ENCODE measurements around the gene ERN1.

The ERN1 gene

DNA sequence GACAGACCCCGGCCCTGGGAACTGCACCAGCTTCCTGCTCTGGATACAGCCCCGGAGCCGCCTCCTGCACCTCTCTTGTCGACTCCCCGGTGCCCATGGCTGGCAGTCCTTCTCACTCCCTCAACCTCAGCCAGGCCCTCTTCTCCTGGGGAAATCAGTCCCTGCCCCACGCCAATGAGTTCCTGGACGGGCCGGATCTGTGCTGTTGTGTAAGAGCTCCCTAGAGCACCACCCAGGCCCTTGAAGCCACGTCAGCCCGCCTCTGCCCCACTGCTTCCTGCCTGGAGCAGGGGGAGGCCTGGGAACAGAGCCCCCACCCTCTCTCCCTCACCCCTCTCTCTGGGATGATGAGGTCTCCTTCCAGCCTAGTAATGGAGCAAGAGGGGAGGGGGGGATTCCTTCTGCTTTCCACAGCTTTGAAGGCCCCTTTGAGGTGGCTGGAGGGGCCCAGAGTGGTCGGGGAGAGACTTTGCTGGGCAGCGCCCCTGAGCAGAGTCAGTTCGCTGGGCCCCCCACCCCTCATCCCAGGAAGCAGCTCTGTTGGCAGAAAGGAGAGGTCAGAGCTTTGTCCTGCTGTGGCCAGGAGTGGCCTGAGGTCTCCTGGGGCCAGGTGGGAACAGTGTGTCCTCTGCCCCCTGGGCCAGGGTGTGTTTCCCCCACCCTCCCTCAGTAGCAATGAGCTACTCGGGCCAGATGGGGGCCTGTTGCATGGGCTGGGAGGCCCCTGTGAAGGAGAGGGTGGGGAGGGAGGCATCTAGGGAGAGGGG, 128.0 kb downstream of the ERN1 start:
- DNase-seq: no peak

DNA sequence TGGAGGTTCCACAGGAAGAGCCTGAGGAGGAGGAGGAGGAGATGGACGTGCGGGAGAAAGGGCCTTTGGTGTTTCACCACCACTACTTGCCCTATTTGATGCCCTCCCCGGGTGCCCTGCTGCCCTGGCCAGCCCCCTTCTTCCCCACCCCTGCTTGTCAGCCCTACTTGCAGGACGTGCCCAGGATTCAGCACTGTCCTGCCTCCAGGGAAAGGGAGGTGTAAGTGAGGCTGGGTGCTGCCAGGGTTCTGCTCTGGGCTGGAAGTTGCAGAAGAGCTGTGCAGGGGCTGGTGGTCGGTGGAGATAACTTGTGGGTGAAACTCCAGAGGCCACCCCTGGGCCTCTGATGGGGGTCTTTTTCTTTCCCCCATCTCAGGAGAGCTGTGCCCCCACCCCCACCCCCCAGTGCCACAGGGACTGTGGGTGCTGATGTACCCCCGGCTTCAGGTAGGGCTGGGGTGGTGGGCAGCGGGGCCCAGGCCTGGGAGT, 128.8 kb downstream of the ERN1 start:
- DNase-seq: no peak

DNA sequence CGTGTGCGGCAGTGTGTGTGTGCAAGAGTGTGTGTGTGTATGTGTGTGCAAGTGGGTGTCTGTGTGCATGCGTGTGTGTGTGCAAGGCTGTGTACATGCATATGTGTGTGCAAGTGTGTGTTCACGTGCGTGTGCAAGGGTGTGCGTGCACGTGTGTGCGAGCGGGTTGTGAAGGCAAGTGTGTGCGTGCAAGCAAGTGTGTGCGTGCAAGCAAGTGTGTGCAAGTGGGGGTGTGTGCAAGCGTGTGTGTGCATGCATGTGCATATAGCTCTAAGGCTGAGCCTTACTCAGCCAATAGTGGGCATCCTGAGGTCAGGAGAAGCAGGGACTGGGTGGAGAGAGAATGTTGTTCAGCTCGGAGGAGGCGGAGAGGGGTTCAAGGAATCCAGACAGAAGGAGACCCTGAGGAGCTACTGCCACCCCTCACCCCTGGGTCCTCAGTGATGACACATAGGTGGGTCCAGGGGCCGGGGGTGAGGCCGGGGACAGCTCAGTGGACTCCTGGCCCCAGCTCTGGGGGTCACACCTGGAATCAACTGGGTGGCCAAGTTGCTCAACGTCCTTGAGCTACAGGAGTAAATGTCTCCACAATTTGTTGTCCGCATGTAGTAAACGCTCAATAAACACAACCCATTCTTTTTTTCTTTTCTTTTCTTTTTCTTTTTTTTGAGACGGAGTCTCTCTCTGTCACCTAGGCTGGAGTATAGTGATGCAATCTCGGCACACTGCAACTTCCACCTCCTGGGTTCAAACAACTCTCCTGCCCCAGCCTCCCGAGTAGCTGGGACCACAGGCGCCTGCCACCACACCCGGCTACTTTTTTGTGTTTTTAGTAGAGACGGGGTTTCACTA, 130.0 kb downstream of the ERN1 start:
- DNase-seq: no peak

DNA sequence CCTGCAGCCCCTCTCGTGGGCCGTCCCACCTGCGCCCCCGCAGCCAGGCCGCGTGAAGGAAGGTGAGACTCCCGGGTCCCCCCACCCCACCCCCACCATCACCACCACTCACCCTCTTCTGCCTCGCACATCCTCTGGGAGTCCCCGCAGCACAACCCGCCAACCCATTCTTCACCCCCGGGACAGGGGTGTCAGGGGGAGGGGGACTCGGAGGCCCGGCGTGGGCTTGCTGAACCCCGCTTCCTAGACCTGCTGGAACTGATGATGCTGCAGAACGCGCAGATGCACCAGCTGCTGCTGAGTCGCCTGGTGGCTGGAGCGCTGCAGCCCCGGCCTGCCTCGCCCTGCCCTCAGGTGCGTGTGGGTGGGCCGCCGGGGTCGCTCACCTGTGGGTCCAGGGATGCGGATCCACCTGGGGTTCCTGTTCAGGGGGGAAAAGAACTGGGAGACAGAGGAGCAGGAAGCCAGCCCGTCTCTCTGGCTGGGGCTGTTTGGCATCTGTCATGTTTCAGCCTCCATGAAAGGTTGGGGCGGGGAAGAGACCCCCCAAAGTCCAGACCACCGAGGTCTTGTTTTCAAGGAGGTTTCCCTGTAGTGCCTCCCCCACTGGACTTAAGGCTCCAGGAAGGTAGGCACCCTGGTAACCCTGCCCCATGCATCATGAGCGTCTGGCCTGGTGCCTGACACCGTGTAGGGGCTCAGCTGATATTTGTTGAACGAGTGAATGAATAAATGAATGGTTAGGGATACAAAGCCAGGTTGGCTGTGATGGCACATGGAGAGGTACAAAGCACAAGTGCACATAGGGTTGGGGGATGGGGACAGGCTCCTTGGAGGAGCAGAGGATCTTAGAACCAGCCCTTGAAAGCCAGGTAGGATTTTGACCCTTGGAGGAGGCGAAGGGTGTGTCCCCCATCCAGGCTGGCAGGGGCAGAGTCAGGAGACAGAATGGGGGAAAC, 130.9 kb downstream of the ERN1 start:
- DNase-seq: no peak

DNA sequence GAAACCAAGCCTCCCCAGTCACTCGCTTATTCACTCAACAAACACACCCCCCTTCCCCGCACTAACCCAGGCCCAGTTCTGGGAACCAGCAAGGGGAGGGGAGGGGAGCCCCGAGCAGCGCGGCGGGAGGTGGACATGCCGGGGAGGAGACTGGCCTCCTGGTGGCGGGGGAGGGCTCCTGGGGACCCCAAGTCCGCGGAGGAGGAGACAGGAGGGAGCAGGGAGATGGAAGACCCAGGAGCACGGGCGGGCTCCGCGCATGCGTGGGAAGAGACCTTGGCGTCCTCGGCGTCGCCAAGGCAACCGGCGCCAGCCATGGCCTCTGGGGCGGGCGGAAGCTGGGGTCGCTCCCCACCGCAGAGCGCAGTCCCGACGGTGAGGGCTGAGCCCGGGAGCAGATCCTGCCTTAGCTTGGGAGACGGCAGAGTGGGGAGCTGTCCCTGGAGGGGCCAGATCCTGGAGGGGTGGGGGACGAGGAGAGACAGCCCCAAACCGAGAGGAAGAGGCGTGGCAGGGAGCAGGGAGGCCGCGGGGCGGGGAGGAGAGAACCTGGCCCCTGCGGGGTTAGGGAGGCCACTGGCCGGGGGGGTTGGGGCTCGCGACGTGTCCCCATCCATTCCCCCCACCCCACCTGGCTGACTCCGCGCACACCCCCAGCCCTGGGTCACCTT, 131.8 kb downstream of the ERN1 start, which contains the start of gene PRR29:
PRR29 (plus strand) TSS at position 302 of the 671 bp plus-strand sequence; CDS start at position 316, 14 bp downstream.
- DNase-seq: no peak

DNA sequence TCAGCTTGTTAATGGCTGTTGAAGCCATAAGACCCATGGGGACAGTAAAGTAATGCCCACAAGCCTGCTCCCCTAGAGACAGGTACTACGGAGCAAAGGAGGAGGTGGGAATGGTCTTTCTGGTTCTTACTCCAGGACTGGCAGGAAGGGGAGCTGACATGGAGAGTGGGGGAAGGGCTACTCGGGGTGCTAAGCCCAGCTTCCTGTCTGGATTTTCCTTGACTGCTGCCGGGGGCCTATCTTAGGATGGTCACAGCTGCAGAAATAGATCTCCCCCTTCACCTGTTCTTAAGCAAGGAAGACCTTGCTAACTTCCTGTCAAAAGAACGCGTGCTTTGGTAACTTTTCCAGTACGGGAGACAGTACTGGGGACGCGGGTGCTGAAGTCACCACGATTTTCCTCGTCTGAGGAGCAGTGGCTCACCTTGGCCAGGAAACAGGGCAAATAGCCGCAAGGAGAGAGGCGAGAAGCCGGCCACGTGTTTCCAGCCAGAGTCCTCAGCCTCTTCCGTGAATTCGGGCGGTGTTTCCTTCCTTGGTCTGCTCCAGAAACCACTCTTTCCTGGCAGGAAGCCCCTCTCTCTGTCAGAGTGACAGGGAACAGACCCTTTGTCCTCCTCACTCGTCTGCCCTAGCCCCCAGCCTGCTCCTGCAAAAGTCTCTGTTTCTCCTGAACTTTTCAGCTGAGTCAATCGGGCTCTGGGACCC, 132.4 kb downstream of the ERN1 start:
- DNase-seq: no peak

DNA sequence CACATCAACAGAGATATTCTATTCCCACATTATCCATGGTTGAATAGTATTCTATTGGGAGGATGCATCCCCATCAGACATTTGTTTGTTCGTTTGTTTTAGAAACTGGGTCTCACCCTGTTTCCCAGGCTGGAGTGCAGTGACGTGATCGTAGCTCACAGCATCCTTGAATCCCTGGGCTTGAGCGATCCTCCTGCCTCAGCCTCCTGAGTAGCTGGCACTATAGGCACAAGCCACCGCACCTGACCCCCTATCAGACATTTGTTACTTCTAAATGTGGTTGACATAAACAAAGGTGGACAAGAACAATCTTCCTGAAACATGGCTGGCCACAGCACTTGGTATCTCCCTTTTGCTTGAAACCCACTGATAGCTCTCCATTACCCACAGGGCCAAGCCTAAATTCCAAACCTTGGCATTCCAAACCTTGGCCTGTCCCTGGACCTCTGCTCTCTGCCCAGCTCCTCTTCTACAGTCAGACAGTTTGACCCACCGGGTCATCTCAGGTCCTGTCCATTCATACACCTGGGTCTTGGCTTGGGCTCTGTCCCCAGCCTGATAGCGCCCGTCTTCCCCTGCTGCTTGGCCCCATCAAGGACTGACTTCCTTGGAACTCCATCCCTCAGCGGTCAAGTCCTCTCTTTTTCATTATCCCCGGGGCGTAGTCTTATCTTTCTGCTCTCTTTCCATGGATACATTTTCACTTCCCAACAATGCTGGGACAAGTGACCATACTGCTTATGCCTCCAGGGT, 133.3 kb downstream of the ERN1 start:
- DNase-seq: no peak

DNA sequence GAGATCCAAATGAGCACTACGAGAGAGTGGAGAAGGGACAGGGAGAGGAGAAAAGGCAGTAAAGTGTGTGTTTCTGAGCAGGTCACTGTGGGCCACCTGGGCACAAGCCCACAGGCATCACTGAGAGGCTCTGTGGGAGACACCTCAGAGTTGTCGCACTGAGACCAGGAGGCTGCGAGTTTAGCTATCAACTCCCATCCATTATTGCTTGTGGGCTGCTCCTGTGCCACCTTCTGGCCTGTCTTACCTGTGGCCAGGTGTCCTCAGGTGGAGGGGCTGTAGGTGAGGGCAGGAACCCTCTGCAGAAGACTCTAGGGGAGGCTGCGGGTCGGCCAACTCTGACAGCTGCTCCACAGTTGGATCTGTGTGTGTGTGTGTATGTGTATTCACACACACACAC, 134.3 kb downstream of the ERN1 start:
- DNase-seq: no peak

DNA sequence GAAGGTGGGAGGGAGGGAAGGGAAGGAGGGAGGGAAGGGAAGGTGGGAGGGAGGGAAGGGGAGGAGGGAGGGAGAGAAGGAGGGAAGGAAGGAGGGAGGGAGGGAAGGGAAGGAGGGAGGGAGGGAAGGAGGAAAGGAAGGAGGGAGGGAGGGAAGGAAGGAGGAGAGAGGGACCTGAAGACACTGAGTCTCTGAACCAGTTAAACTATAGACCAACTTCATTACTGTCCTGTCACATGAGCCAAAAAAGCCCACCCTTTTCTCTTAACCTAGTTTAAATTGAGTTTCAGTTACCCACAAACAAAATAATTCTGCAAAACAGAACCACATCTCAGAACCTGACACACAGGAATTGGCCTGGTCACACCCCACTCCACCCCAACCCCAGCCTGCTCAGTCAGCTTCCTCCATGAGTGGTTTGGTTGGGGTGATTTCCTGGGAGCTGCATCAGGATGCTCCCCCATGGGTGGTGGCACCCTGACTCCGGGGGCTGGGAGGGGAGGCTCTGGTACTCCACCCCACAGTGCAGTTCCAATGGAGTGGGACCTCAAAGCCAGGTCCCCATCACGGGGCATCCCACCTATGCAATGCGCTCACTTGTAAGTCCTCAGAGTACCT, 136.5 kb downstream of the ERN1 start:
- DNase-seq: no peak

DNA sequence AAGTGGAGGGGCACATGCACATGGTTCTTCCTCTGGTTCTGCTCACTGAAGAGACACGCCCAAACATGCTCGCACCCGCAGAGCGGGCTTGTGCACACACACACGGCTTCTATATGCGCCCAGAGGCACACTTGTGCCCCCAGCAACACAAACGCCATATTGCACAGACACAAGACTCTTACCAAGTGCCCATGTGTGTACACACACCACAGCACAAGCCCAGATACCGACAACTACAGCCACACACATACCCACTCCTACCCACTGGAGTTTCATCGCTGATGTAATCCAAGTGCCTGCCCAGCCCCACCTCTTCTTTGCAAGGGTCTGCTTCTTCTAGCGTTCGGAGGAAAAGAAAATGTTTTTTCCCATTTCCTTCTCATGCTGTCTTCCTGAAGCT, 138.3 kb downstream of the ERN1 start:
- DNase-seq: no peak

DNA sequence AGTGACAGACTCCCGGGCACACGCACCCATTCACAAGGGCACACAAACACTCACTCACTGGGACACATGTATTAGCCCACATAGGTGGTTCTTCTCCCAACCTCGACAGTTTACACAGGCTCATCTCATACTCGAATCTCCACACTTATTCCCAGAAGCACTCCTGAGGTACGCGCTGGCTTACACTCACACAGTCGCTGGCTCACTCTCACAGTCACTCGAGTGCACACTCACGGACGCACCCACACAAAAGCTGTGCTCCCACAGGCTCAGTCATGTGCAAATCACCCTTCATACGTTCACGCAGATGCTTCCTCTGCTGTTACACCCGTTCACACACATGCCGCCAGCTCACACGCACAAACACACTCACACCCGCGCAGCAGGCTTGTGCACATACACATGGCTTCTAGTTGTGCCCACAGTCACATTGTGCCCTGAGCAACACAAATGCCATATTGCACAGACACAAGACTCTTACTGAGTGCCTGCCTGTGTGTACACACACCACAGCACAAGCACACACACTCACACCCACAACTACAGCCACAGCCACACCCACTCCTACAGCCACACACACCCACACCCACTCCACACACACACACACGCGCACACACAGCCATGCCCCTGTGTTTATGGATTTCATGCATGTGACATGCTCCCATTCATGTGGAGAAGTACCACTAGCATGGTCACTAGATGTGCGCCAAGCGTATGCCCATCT, 140.2 kb downstream of the ERN1 start:
- no peak for DNase-seq

Data from NCI-H1048 (cell line).